ENCODE results near the gene EED.

GRCh38 chr11:86249307-86250098, 5.0 kb downstream of the EED start:
- no peak for TF ChIP-seq CTCF (optimal IDR thresholded peaks at IDR 0.05 in 1 of 3, IDR thresholded peaks at IDR 0.05 in 1 of 3, conservative IDR thresholded peaks at IDR 0.05 in 1 of 3; ENCODE audit: extremely low read depth in 1 of 3, insufficient read depth in 2 of 3, low read length in 3 of 3)
- TF ChIP-seq EZH2 (IDR thresholded peaks at IDR 0.05; ENCODE audit: low read length) = no peak
